Gastroesophageal sphincter (tissue), 4 donors: ENCODE data around the gene YAP1. TPM values are rescaled to one million over a fixed set of nuclear protein-coding genes. Genes with fewer than 3 reads are reported as not detected.
A peak's percentile ranks its signal among the peaks of the same experiment; 100 is the strongest.

Experiments used
- ATAC-seq: fragments of 150-250 bp; one replicate; pipeline ENCODE4 v1.9.1; 2016; ENCODE audit warnings: mild to moderate bottlenecking, moderate library complexity
- H3K27ac ChIP-seq, 4 donors: fragments of 200-600 bp; sonication (generic) in 3 of 4; 1 replicate in 3 of 4; 2 replicates in 1 of 4; pipeline ENCODE4 v1.5.1; 2016 to 2019
- H3K27me3 ChIP-seq: fragments of 200-600 bp; sonication (generic); one replicate; pipeline ENCODE4 v1.5.1; 2019
- H3K36me3 ChIP-seq, 2 donors: fragments of 200-600 bp; sonication (generic); one replicate each; pipeline ENCODE4 v1.5.1; 2019; ENCODE audit warnings: control low read depth in 1 of 2
- H3K4me1 ChIP-seq, 3 donors: fragments of 200-600 bp; sonication (generic); 1 replicate in 2 of 3; 2 replicates in 1 of 3; pipeline ENCODE4 v1.5.1; 2016 to 2019; ENCODE audit warnings: control low read depth in 2 of 3
- H3K4me3 ChIP-seq, 2 donors: fragments of 200-600 bp; sonication (generic); one replicate each; pipeline ENCODE4 v1.5.1; 2019; ENCODE audit warnings: mild to moderate bottlenecking in 1 of 2, moderate library complexity in 1 of 2
- H3K9me3 ChIP-seq, 3 donors: fragments of 200-600 bp; sonication (generic); one replicate each; pipeline ENCODE4 v1.5.1; 2017 to 2019; ENCODE audit warnings: control low read depth in 2 of 3
- EP300 ChIP-seq: sonication (generic); formaldehyde crosslinking; IDR thresholded peaks from one replicate; pipeline ENCODE4 v1.6.1; 2017; ENCODE audit warnings: antibody characterized with exemption, mild to moderate bottlenecking
- POLR2A ChIP-seq, 2 donors: fragments of 450-650 bp; IDR thresholded peaks; one replicate each; pipeline ENCODE4 v1.6.1; 2017; ENCODE audit warnings: antibody characterized with exemption in 2 of 2, mild to moderate bottlenecking in 2 of 2, moderate library complexity in 1 of 2
- POLR2AphosphoS5 ChIP-seq: sonication (generic); formaldehyde crosslinking; IDR thresholded peaks from one replicate; pipeline ENCODE4 v1.6.1; 2017; ENCODE audit warnings: antibody characterized with exemption
- WGBS, 2 donors: methylation state at CpG; one replicate each; pipeline ENCODE4 v1.1.5; 2018; ENCODE audit warnings: low coverage in 1 of 2; 5-methylcytosine and 5-hydroxymethylcytosine counted together
- total RNA-seq, 4 donors: library from RNA; depleted of rRNA; stranded (reverse); fragments of >200 nt; gene quantifications; one replicate each; pipeline ENCODE4 v1.1.0, GENCODE V29; 2016
- TF ChIP-seq, protein P1 (sequence below), 4 experiments: fragments of 200-600 bp in 2 of 4; fragments of 450-650 bp in 2 of 4; sonication (generic) in 1 of 4; IDR thresholded peaks; one replicate each; pipeline ENCODE4 v1.5.1; 2017 to 2019; ENCODE audit warnings: antibody characterized with exemption in 4 of 4, mild to moderate bottlenecking in 2 of 4, moderate library complexity in 2 of 4

The YAP1 gene
- total RNA-seq, 4 donors from 2014 or later: 192 to 323 (median 278) TPM

DNA sequence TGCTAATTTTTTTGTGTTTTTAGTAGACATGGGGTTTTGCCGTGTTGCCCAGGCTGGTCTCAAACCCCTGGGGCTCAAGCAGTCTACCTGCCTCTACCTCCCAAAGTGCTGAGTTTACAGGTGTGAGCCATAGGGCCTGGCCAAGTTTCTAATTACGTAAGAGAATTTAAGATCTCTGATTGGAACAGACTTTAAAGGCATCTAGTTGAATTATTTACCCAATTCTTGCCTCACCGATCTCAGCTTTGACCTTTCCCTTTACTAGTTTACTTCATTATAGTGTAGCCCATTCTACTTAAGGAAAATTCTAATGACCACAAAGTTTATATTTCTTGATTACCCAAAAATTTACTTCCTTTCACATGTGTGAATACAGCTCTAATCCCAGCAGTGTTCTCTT, 81.6 kb downstream of the YAP1 start:
- no peaks in the 10 kb centered on the region for H3K9me3 ChIP-seq
- H3K27ac ChIP-seq: no peak overlapping the region
- no peaks in the 10 kb centered on the region for H3K27me3 ChIP-seq
- H3K4me1 ChIP-seq: peaks cover 2 to 57% (median 11%) of the 10 kb centered on the region in 3 donors
- no peak for ATAC-seq
- H3K4me3 ChIP-seq: no peak overlapping the region
- 86 to 97% methylated on average over 3 of the region's 3 CpGs for WGBS, 2 donors
- H3K36me3 ChIP-seq: no peaks in the 10 kb centered on the region
- TF ChIP-seq, protein P1, sequence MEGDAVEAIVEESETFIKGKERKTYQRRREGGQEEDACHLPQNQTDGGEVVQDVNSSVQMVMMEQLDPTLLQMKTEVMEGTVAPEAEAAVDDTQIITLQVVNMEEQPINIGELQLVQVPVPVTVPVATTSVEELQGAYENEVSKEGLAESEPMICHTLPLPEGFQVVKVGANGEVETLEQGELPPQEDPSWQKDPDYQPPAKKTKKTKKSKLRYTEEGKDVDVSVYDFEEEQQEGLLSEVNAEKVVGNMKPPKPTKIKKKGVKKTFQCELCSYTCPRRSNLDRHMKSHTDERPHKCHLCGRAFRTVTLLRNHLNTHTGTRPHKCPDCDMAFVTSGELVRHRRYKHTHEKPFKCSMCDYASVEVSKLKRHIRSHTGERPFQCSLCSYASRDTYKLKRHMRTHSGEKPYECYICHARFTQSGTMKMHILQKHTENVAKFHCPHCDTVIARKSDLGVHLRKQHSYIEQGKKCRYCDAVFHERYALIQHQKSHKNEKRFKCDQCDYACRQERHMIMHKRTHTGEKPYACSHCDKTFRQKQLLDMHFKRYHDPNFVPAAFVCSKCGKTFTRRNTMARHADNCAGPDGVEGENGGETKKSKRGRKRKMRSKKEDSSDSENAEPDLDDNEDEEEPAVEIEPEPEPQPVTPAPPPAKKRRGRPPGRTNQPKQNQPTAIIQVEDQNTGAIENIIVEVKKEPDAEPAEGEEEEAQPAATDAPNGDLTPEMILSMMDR (IDR thresholded peaks at IDR 0.05): no peak
- TF ChIP-seq EP300: no peak
- TF ChIP-seq POLR2AphosphoS5: no peak
- TF ChIP-seq POLR2A (IDR thresholded peaks at IDR 0.05): no peak

- Histone ChIP-seq H3K4me1 (peaks cover 2 to 57% (median 11%) of the 10 kb centered on the region in 3 donors), H3K27ac (no peak overlapping the region), H3K27me3 (no peaks in the 10 kb centered on the region), H3K9me3 (no peaks in the 10 kb centered on the region), H3K4me3 (no peak overlapping the region), H3K36me3 (no peaks in the 10 kb centered on the region)
- no peak for ATAC-seq
- TF ChIP-seq POLR2AphosphoS5 (no peak), EP300 (no peak), POLR2A (IDR thresholded peaks at IDR 0.05) (no peak)
- TF ChIP-seq, protein P1 (IDR thresholded peaks at IDR 0.05): no peak
Observed at GRCh38 chr11:102192349-102193066, 82.3 kb downstream of the YAP1 start.

DNA sequence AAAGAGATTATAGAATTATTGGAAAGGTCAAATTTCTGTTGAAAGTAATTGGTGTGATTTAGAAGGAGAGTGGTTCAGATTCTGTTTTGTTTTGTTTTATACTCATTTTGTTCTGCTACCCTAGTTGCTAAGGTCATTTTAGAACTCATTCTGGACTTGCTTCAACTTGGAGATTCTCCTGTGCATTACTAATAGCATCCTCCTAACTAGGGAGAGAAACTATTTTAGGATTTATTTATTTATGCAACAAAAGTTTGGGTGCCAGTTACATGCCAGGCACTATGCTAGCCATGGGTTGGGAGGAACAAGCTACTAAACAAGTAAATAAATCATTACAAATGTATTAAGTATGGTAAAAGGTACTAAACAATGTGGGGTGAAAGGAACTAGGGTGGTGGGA, 84.0 kb downstream of the YAP1 start:
- Histone ChIP-seq H3K4me1 (peaks cover 2 to 54% (median 10%) of the 10 kb centered on the region in 3 donors), H3K27me3 (no peaks in the 10 kb centered on the region), H3K27ac (peak overlapping the region in 3 of 4 donors; percentile 17 to 56 (median 51)), H3K36me3 (no peaks in the 10 kb centered on the region), H3K9me3 (no peaks in the 10 kb centered on the region), H3K4me3 (no peak overlapping the region)
- TF ChIP-seq POLR2A (IDR thresholded peaks at IDR 0.05) (no peak), POLR2AphosphoS5 (no peak)
- TF ChIP-seq, protein P1 (IDR thresholded peaks at IDR 0.05): no peak
- ATAC-seq: no peak

GRCh38 chr11:102194990-102195389, 84.7 kb downstream of the YAP1 start:
- H3K36me3 ChIP-seq: no peaks in the 10 kb centered on the region
- H3K4me3 ChIP-seq: no peak overlapping the region
- peak; percentile 56 for ATAC-seq
- no peak for TF ChIP-seq POLR2AphosphoS5
- TF ChIP-seq POLR2A (IDR thresholded peaks at IDR 0.05): no peak
- TF ChIP-seq, protein P1 (IDR thresholded peaks at IDR 0.05): no peak
- no peak for TF ChIP-seq EP300
- peak overlapping the region in 3 of 4 donors; percentile 17 to 51 (median 43) for H3K27ac ChIP-seq
- H3K4me1 ChIP-seq: peaks cover 2 to 49% (median 10%) of the 10 kb centered on the region in 3 donors
- H3K27me3 ChIP-seq: no peaks in the 10 kb centered on the region
- no peaks in the 10 kb centered on the region for H3K9me3 ChIP-seq
- WGBS, 2 donors: 30 to 73% methylated on average over 1 of the region's 1 CpG

- 50 to 93% methylated on average over 1 of the region's 1 CpG for WGBS, 2 donors
- Histone ChIP-seq H3K27ac (no peak overlapping the region), H3K4me3 (no peak overlapping the region), H3K27me3 (no peaks in the 10 kb centered on the region), H3K9me3 (no peaks in the 10 kb centered on the region), H3K4me1 (peaks cover 2 to 49% (median 10%) of the 10 kb centered on the region in 3 donors), H3K36me3 (no peaks in the 10 kb centered on the region)
- ATAC-seq: no peak
- TF ChIP-seq, protein P1 (IDR thresholded peaks at IDR 0.05): no peak
- no peak for TF ChIP-seq EP300
- no peak for TF ChIP-seq POLR2AphosphoS5
- TF ChIP-seq POLR2A (IDR thresholded peaks at IDR 0.05): no peak
Observed at GRCh38 chr11:102196351-102196750, 86.1 kb downstream of the YAP1 start.
